AG04449 (cell line): Measurements from ENCODE around the gene TYMP.

ENCODE experiments used
- CTCF ChIA-PET: fragments of 350-600 bp; formaldehyde crosslinking; extraction: SDS; loops from one replicate; lab custom pipeline; 2021; ENCODE audit warnings: antibody characterized with exemption; lab: Yijun Ruan, JAX
- POLR2A ChIA-PET: fragments of 400-600, 350-600 bp; formaldehyde crosslinking; extraction: SDS; loops from one replicate; lab custom pipeline; 2020; ENCODE audit warnings: antibody characterized with exemption, inconsistent platforms; lab: Yijun Ruan, JAX
- DNase-seq: peaks from one replicate; pipeline ENCODE4 v3.0.0-alpha.2; 2010; ENCODE audit warnings: low read depth, low spot score
- H3K4me3 ChIP-seq: 2 replicates; pipeline ENCODE4 v1.5.1; 2011; ENCODE audit warnings: low read depth, mild to moderate bottlenecking, control low read depth, low read length
- CTCF ChIP-seq: IDR thresholded peaks from one replicate; pipeline ENCODE4 v1.5.1; 2011; ENCODE audit warnings: mild to moderate bottlenecking, moderate library complexity, low read length, control low read depth, inconsistent platforms; ENCODE audit not compliant: insufficient read depth; ENCODE audit errors: missing control alignments

The TYMP gene

GRCh38 chr22:50526834-50527801, 2.7 kb downstream of the TYMP start:
- H3K4me3 ChIP-seq = peak overlapping the region; percentile 80
- CTCF ChIA-PET = interaction anchor here (1.3 to 3.3 kb wide), 5 partner anchors 9 to 94 kb away, joined by 3 to 25 read pairs (median 9); partner anchors contain the start of gene KLHDC7B
- POLR2A ChIA-PET = interaction anchor here (1.1 kb wide), 1 partner anchor 50 kb away, joined by 3 read pairs; no protein-coding TSS in a partner anchor
- no peak for TF ChIP-seq CTCF
- DNase-seq = no peak

GRCh38 chr22:50526108-50526833, 3.5 kb downstream of the TYMP start:
- DNase-seq = no peak
- peak overlapping the region; percentile 80 for H3K4me3 ChIP-seq
- TF ChIP-seq CTCF = peak; percentile 69
- POLR2A ChIA-PET = interaction anchor here (0.7 to 3.0 kb wide), 14 partner anchors 10 to 221 kb away, joined by 3 to 25 read pairs (median 4); partner anchors contain the start of genes CHKB, KLHDC7B, LMF2 and NCAPH2
- CTCF ChIA-PET = interaction anchor here (0.7 to 3.3 kb wide), 37 partner anchors 9 to 332 kb away, joined by 3 to 33 read pairs (median 6); partner anchors contain the start of genes ARSA, CHKB, KLHDC7B and LMF2

GRCh38 chr22:50525858-50526107, 4.0 kb downstream of the TYMP start:
- no peak for DNase-seq
- POLR2A ChIA-PET = interaction anchor here (0.7 to 3.0 kb wide), 17 partner anchors 10 to 220 kb away, joined by 3 to 25 read pairs (median 4); partner anchors contain the start of genes CHKB, KLHDC7B, LMF2 and MIOX

GRCh38 chr22:50525104-50525857, 4.5 kb downstream of the TYMP start, which contains the start of gene SCO2:
SCO2 (minus strand) TSS chr22:50525598; CDS start chr22:50524411, 1,187 bp downstream.
- ChIA-PET POLR2A (interaction anchor here (0.6 to 3.0 kb wide), 18 partner anchors 9 to 220 kb away, joined by 3 to 25 read pairs (median 4); partner anchors contain the start of genes CHKB, KLHDC7B, LMF2 and MIOX), CTCF (interaction anchor here (0.6 to 2.9 kb wide), 38 partner anchors 8 to 331 kb away, joined by 3 to 33 read pairs (median 5); partner anchors contain the start of genes ARSA, CHKB, KLHDC7B and LMF2)
- peak; percentile 67 for TF ChIP-seq CTCF
- peak; percentile 75 for DNase-seq
- peak within 1 kb of the TSS; percentile 80 for H3K4me3 ChIP-seq

More at GRCh38 chr22:50525858-50526107, 4.0 kb downstream of the TYMP start:
- TF ChIP-seq CTCF = no peak
- CTCF ChIA-PET = interaction anchor here (0.6 to 2.9 kb wide), 37 partner anchors 9 to 332 kb away, joined by 3 to 33 read pairs (median 5); partner anchors contain the start of genes ARSA, CHKB, KLHDC7B and LMF2
- peak overlapping the region; percentile 80 for H3K4me3 ChIP-seq

GRCh38 chr22:50524676-50525103, 5.1 kb downstream of the TYMP start:
- no peak for TF ChIP-seq CTCF
- no peak for DNase-seq
- H3K4me3 ChIP-seq = peak overlapping the region; percentile 80
- ChIA-PET CTCF (interaction anchor here (0.8 to 2.9 kb wide), 9 partner anchors 10 to 182 kb away, joined by 3 to 33 read pairs (median 8); partner anchors contain the start of genes KLHDC7B and LMF2), POLR2A (interaction anchor here (0.9 to 3.0 kb wide), 6 partner anchors 10 to 96 kb away, joined by 4 to 25 read pairs (median 8); partner anchors contain the start of genes LMF2, MIOX and NCAPH2)
